Measurements from ENCODE around the gene DNAH2. TPM values are rescaled to one million over a fixed set of nuclear protein-coding genes. Genes with fewer than 3 reads are reported as not detected.

Gene DNAH2
- total RNA-seq, 4 donors from 2014 or later, result under 0.01 to 1.4 (median under 0.01) TPM

DNA sequence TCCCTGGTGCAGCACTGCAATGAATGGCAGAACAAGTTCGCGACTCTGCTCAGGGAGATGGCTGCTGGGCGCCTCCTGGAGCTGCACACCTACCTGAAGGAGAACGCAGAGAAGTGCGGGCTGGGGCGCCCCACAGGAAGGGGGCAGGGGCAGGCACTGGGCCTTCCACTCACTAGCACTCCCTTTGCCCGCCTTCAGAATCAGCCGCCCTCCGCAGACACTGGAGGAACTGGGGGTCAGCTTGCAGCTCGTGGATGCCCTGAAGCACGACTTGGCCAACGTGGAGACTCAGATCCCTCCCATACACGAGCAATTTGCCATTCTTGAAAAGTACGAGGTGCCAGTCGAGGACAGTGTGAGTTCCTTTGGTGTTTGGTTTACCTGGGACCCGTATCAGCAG is 46.4 kb downstream of the DNAH2 start:
- H3K27me3 ChIP-seq, result no peaks in the 10 kb centered on the region
- H3K9me3 ChIP-seq, result no peaks in the 10 kb centered on the region
- DNase-seq (ENCODE audit: low spot score in 2 of 2), result no peak
- no peak overlapping the region for H3K27ac ChIP-seq
- TF ChIP-seq POLR2A (IDR thresholded peaks at IDR 0.05) (no peak), EP300 (IDR thresholded peaks at IDR 0.05) (no peak)
- TF ChIP-seq, protein P1, sequence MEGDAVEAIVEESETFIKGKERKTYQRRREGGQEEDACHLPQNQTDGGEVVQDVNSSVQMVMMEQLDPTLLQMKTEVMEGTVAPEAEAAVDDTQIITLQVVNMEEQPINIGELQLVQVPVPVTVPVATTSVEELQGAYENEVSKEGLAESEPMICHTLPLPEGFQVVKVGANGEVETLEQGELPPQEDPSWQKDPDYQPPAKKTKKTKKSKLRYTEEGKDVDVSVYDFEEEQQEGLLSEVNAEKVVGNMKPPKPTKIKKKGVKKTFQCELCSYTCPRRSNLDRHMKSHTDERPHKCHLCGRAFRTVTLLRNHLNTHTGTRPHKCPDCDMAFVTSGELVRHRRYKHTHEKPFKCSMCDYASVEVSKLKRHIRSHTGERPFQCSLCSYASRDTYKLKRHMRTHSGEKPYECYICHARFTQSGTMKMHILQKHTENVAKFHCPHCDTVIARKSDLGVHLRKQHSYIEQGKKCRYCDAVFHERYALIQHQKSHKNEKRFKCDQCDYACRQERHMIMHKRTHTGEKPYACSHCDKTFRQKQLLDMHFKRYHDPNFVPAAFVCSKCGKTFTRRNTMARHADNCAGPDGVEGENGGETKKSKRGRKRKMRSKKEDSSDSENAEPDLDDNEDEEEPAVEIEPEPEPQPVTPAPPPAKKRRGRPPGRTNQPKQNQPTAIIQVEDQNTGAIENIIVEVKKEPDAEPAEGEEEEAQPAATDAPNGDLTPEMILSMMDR (IDR thresholded peaks at IDR 0.05), result no peak
- 84 to 88% methylated on average over 16 of the region's 16 CpGs for WGBS, 2 donors
- no peaks in the 10 kb centered on the region for H3K4me1 ChIP-seq
- no peaks in the 10 kb centered on the region for H3K36me3 ChIP-seq
- H3K4me3 ChIP-seq, result no peak overlapping the region

DNA sequence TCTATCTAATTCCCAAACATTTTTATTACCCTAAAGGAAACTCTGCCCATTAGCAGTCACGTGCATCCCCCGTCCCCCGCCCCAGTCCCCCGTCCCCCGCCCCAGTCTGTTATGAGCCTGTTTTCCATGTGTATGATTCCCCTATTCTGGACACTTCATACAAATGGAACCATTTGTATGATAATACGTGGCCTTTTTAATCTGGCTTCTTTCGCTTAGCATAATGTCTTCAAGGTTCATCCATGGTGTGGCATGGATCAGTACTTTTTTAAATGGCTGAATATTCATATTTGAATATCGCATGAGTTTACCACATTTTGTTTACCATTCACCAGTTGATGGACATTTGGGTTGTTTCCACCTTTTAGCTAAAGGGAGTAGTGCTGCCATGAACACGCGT is 49.5 kb downstream of the DNAH2 start:
- no peak overlapping the region for H3K27ac ChIP-seq
- no peak overlapping the region for H3K4me3 ChIP-seq
- peaks cover 0 to 14% of the 10 kb centered on the region in 2 donors for H3K27me3 ChIP-seq
- no peaks in the 10 kb centered on the region for H3K4me1 ChIP-seq
- no peaks in the 10 kb centered on the region for H3K9me3 ChIP-seq
- TF ChIP-seq, protein P1 (IDR thresholded peaks at IDR 0.05), result no peak
- no peak for TF ChIP-seq POLR2A (IDR thresholded peaks at IDR 0.05)
- TF ChIP-seq EP300 (IDR thresholded peaks at IDR 0.05), result no peak
- DNase-seq (ENCODE audit: low spot score in 2 of 2), result no peak
- no peaks in the 10 kb centered on the region for H3K36me3 ChIP-seq
- WGBS, 2 donors, result 88 to 93% methylated on average over 10 of the region's 10 CpGs

DNA sequence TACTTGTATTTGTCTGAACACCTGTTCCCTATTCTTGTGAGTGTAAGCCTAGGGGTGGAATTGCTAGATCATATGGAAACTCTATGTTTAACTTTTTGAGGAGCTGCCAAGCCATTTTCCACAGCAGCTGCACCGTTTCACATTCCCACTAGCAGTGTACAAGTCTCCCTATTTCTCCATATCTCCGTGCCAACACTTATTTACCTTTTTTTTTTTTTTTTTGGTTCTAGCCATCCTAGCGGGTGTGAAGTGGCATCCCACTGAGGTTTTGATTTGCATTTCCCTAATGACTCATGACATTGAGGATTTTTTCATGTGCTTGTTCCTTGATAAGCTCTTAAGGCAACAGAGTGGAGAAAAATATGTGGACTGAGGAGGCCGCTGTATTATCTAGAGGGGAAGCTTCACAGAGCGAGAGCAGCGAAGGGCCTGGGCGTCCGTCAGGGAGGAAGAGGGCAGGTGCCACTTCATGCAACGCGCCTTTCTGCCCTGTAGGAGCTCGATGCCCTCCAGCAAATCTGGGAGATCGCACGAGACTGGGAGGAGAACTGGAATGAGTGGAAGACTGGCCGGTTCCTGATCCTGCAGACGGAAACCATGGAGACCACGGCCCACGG is 50.0 kb downstream of the DNAH2 start:
- DNase-seq (ENCODE audit: low spot score in 2 of 2), result no peak
- Histone ChIP-seq H3K9me3 (no peaks in the 10 kb centered on the region), H3K27me3 (peaks cover 0 to 15% of the 10 kb centered on the region in 2 donors), H3K27ac (no peak overlapping the region), H3K36me3 (no peaks in the 10 kb centered on the region), H3K4me3 (no peak overlapping the region), H3K4me1 (no peaks in the 10 kb centered on the region)
- 78 to 79% methylated on average over 17 of the region's 17 CpGs for WGBS, 2 donors
- TF ChIP-seq, protein P1 (IDR thresholded peaks at IDR 0.05), result no peak
- TF ChIP-seq POLR2A (IDR thresholded peaks at IDR 0.05) (no peak), EP300 (IDR thresholded peaks at IDR 0.05) (no peak)

DNA sequence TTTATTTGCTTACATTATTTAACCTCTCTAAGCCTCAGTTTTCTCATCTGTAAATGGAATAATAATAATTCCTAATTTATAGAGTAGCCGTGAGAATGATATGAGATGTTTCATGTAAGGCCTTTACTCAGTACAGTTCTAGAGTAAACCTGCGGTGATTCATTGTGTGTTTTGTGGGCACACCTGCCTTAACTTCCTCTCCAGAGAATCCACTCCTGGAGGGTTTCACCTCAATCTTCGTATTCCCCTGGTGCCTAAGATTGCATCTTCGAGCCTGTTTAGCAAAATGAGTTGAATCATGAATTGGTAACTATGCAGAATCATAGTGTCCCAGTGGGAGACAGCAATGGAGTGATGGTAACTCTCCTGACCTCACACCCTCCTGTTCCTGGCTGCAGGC is 52.3 kb downstream of the DNAH2 start:
- no peaks in the 10 kb centered on the region for H3K9me3 ChIP-seq
- H3K27ac ChIP-seq, result no peak overlapping the region
- H3K4me1 ChIP-seq, result no peaks in the 10 kb centered on the region
- no peak for DNase-seq (ENCODE audit: low spot score in 2 of 2)
- peaks cover 0 to 15% of the 10 kb centered on the region in 2 donors for H3K27me3 ChIP-seq
- WGBS, 2 donors, result 87 to 89% methylated on average over 4 of the region's 4 CpGs
- no peak for TF ChIP-seq POLR2A (IDR thresholded peaks at IDR 0.05)
- TF ChIP-seq EP300 (IDR thresholded peaks at IDR 0.05), result no peak
- TF ChIP-seq, protein P1 (IDR thresholded peaks at IDR 0.05), result no peak
- no peak overlapping the region for H3K4me3 ChIP-seq
- no peaks in the 10 kb centered on the region for H3K36me3 ChIP-seq

DNA sequence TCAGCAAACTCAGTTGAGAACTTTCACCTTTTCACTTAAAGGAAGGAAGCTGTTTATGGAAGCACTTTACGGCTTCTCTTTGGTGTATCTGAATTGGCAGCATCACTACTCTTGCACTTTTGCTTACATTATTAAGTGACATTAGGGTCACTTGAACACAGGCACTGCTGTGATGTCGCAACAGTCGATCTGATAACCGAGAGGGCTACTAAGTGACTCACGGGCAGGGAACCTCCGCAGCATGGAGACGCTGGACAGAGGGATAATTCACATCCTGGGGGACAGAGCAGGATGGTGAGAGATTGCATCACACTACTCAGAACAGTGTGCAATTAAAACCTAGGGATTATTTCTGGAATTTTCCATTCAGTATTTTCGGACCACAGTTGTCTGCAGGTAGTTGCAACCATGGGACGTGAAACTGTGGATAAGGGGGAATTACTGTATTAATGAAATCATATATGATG is 56.5 kb downstream of the DNAH2 start:
- DNase-seq (ENCODE audit: low spot score in 2 of 2), result no peak
- TF ChIP-seq, protein P1 (IDR thresholded peaks at IDR 0.05), result no peak
- TF ChIP-seq EP300 (IDR thresholded peaks at IDR 0.05), result no peak
- no peak for TF ChIP-seq POLR2A (IDR thresholded peaks at IDR 0.05)
- Histone ChIP-seq H3K4me3 (no peak overlapping the region), H3K9me3 (no peaks in the 10 kb centered on the region), H3K4me1 (no peaks in the 10 kb centered on the region), H3K27me3 (peaks cover 0 to 15% of the 10 kb centered on the region in 2 donors), H3K36me3 (no peaks in the 10 kb centered on the region), H3K27ac (no peak overlapping the region)
- 34 to 48% methylated on average over 9 of the region's 9 CpGs for WGBS, 2 donors

Data from tibial nerve (tissue), 4 donors.